HL-60 (cell line): ENCODE measurements around the gene ZBTB14.

ENCODE experiments used
- DNase-seq, 2 experiments: peaks; one replicate each; pipeline ENCODE4 v3.0.0-alpha.2; 2010 to 2020; ENCODE audit warnings: low read depth in 1 of 2, low spot score in 1 of 2
- H3K27ac ChIP-seq: fragments of 250-450 bp; sonication (Bioruptor Pico); replicated peaks from 2 replicates; pipeline ENCODE4 v1.5.1; 2020; ENCODE audit warnings: mild to moderate bottlenecking, moderate library complexity
- H3K27me3 ChIP-seq: fragments of 250-450 bp; sonication (Bioruptor Pico); 2 replicates; pipeline ENCODE4 v1.5.1; 2021; ENCODE audit warnings: mild to moderate bottlenecking, moderate library complexity; ENCODE audit not compliant: insufficient read depth, poor library complexity, severe bottlenecking
- H3K4me3 ChIP-seq: replicated peaks from 2 replicates; pipeline ENCODE4 v1.5.1; 2011; ENCODE audit warnings: mild to moderate bottlenecking, control low read depth, low read length; ENCODE audit not compliant: insufficient read depth
- GABPA ChIP-seq: IDR thresholded peaks from 2 replicates; pipeline ENCODE4 v1.6.1; 2012; ENCODE audit warnings: low read depth
- POLR2AphosphoS5 ChIP-seq: IDR thresholded peaks from 2 replicates; pipeline ENCODE4 v1.6.1; 2012; ENCODE audit warnings: low read depth
- SPI1 ChIP-seq: IDR thresholded peaks from 2 replicates; pipeline ENCODE4 v1.6.1; 2012; ENCODE audit warnings: low read depth, mild to moderate bottlenecking, borderline replicate concordance
- TF ChIP-seq, protein P1 (sequence below): IDR thresholded peaks from one replicate; pipeline ENCODE4 v1.5.1; 2011; ENCODE audit warnings: low read length, control low read depth, inconsistent platforms; ENCODE audit not compliant: insufficient read depth
- TF ChIP-seq, protein P2 (sequence below): IDR thresholded peaks from 2 replicates; pipeline ENCODE4 v1.6.1; 2012; ENCODE audit warnings: low read depth; ENCODE audit not compliant: insufficient replicate concordance

The ZBTB14 gene

DNA sequence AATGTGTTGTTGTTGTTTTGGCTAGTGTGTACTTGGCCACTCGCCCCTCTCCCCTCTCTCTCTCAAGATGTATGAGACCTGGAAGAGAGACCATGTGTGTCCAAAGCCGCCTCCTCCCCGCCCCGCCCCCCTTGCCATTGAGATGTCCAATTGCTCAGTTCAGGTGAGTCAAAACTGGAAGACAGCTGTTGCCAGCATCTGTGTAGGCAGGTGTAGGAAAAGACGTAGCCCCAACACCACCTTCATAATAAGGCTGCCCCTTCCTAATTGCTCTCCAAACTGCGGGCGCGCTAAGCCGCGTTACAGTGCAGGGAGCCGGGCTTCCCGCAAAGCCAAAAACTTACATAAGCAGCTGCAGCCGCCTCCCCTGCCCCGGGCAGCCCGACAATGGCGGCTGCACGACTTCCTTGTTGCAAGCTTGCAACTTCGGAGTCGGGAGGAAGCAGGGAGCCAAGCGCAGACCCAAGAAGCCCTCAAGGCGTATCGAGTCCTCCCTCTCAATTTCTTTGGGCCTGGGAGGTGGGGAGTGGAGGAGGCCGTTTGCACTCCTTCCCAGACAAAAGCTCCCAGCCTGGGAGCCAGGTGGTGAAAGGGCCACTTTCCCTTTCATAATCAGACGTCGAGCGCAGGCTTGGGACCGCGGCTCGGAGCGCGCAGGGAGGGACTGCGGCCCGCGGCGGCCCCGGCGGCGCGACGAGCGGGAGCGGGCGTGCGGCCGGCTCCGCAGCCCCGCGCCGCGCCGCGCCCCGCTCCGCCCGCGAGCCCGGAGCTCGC lies 882 bp downstream of the ZBTB14 start:
- TF ChIP-seq, protein P1, sequence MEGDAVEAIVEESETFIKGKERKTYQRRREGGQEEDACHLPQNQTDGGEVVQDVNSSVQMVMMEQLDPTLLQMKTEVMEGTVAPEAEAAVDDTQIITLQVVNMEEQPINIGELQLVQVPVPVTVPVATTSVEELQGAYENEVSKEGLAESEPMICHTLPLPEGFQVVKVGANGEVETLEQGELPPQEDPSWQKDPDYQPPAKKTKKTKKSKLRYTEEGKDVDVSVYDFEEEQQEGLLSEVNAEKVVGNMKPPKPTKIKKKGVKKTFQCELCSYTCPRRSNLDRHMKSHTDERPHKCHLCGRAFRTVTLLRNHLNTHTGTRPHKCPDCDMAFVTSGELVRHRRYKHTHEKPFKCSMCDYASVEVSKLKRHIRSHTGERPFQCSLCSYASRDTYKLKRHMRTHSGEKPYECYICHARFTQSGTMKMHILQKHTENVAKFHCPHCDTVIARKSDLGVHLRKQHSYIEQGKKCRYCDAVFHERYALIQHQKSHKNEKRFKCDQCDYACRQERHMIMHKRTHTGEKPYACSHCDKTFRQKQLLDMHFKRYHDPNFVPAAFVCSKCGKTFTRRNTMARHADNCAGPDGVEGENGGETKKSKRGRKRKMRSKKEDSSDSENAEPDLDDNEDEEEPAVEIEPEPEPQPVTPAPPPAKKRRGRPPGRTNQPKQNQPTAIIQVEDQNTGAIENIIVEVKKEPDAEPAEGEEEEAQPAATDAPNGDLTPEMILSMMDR, result no peak
- TF ChIP-seq, protein P2, sequence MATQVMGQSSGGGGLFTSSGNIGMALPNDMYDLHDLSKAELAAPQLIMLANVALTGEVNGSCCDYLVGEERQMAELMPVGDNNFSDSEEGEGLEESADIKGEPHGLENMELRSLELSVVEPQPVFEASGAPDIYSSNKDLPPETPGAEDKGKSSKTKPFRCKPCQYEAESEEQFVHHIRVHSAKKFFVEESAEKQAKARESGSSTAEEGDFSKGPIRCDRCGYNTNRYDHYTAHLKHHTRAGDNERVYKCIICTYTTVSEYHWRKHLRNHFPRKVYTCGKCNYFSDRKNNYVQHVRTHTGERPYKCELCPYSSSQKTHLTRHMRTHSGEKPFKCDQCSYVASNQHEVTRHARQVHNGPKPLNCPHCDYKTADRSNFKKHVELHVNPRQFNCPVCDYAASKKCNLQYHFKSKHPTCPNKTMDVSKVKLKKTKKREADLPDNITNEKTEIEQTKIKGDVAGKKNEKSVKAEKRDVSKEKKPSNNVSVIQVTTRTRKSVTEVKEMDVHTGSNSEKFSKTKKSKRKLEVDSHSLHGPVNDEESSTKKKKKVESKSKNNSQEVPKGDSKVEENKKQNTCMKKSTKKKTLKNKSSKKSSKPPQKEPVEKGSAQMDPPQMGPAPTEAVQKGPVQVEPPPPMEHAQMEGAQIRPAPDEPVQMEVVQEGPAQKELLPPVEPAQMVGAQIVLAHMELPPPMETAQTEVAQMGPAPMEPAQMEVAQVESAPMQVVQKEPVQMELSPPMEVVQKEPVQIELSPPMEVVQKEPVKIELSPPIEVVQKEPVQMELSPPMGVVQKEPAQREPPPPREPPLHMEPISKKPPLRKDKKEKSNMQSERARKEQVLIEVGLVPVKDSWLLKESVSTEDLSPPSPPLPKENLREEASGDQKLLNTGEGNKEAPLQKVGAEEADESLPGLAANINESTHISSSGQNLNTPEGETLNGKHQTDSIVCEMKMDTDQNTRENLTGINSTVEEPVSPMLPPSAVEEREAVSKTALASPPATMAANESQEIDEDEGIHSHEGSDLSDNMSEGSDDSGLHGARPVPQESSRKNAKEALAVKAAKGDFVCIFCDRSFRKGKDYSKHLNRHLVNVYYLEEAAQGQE, result peak; percentile 73
- TF ChIP-seq GABPA, result 0 out of 2 replicates have a peak, but pooled peaks have one; percentile 15
- TF ChIP-seq SPI1, result 0 out of 2 replicates have a peak, but pooled peaks have one; percentile 10
- TF ChIP-seq POLR2AphosphoS5, result peak; percentile 89
- DNase-seq, result peak; percentile 63 to 82
- H3K27ac ChIP-seq, result peak overlapping the region; percentile 96
- H3K27me3 ChIP-seq, result no peaks in the 10 kb centered on the region
- H3K4me3 ChIP-seq, result peak overlapping the region; percentile 66

DNA sequence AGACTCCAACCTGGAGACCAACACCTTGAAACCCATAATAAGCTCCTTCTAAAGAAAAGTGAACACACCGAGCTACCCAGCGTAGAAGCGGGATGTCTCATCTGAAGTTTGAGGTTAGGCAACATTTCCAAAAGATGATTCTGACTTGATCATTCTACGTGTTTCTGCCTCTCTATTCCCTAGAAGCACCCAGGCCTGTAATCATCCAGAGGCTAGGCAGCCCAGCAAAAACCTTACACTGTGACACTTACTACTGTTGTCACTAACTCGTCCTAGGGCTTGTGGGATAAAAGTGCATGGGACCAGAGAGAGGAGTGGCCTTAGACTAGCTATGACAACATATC lies 1.4 kb downstream of the ZBTB14 start:
- TF ChIP-seq GABPA, result no peak
- TF ChIP-seq, protein P1, result no peak
- TF ChIP-seq, protein P2, result no peak
- TF ChIP-seq POLR2AphosphoS5, result no peak
- no peak for TF ChIP-seq SPI1
- peak overlapping the region; percentile 96 for H3K27ac ChIP-seq
- no peaks in the 10 kb centered on the region for H3K27me3 ChIP-seq
- no peak for DNase-seq
- H3K4me3 ChIP-seq, result peak overlapping the region; percentile 66

DNA sequence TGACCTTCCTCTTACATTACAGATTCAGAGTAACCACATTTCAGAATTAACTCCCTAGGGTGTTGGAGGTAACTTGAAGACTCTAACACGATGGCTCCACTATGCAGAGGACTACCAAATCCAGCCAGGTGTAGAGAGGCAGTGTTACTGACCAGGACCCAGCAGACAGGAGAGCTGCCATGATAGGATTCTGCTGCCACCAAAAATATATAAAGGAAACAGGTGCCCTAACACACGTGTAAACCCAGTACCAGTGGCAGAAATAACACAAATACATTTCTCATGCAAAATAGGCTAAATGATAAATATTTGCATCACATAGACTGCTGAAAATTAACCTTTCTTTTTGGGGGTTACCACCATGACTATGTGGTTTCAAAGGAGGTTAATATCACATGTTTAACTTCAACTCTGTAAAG lies 7.0 kb downstream of the ZBTB14 start:
- Histone ChIP-seq H3K27me3 (no peaks in the 10 kb centered on the region), H3K4me3 (no peak overlapping the region), H3K27ac (no peak overlapping the region)
- DNase-seq, result no peak
- TF ChIP-seq SPI1 (no peak), GABPA (no peak), POLR2AphosphoS5 (no peak)
- TF ChIP-seq, protein P1, result no peak
- TF ChIP-seq, protein P2, result no peak
